Superior temporal gyrus (tissue), 1 donor: ENCODE measurements around the gene B3GNT2.
"Not testable (repeated sequence)": the region's sequence is repeated elsewhere in the genome, so short reads cannot be mapped to it uniquely, and the experiment has no call there.

Experiments used
- DNase-seq: peaks from one replicate; pipeline ENCODE4 v3.0.0-alpha.2; 2016; ENCODE audit errors: extremely low spot score

The B3GNT2 gene

DNA sequence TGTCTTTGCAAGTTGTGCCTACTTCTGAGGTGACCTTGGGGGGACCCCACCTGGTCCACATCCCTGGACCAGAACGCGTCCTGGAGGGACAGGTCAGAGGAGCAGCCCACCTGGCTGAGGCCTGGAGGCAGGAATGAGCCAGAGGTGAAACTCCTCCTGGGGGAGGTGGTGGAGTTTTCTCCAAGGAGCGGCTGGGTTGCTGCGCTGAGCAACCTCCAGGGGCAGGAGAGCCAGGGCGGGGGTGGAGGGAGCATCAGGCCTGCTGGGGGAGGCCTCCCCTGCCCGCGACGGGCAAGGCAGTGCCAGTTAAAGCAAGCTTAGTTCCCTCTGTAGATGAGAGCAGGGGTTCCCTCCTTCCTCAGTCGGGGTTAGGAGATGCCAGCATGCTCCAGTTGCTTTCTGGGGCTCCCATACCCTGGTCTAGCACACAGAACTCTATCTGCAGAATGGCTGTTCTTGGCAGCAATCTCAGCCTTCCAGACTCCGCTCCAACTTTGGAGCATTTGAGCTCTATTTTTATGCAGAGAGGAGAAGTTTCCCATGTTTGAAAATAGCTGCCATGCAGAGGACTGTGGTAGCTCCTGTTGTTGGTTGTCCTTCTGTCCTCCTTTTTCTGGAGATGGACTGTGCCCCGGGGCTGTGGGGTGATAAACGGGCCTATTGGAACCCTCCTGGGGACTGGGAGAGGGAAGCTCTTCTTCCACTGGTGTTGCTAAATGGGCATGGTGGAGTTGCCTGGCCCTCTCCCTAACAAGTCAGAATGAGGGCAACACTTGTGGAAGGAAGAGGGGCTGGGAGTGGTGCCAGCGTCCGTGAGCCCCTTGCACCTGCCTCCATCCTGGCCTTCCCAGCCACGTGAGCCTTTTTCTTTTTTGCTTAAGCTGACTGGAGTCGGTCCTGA, 39.1 kb downstream of the B3GNT2 start:
- DNase-seq: peak; percentile 59

DNA sequence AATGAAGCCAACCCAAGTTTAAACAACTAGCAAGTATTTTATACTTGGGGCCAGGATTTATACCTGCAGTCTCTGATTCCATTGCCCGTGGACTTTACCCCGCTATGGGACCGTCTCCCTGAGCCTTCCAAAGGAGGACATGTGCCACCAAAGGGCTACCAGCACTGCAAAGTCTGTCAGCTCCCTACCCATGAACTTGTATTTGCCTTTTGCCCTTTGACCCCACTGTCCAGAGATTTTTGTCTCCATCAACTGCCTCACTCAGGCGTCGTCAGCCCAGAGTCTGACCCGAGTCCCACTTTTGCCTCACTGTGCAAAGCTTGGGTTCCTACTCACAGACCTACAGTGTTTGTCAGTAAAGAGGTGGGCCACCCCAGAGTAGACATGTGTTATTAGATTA, 40.6 kb downstream of the B3GNT2 start:
- DNase-seq: no peak

DNA sequence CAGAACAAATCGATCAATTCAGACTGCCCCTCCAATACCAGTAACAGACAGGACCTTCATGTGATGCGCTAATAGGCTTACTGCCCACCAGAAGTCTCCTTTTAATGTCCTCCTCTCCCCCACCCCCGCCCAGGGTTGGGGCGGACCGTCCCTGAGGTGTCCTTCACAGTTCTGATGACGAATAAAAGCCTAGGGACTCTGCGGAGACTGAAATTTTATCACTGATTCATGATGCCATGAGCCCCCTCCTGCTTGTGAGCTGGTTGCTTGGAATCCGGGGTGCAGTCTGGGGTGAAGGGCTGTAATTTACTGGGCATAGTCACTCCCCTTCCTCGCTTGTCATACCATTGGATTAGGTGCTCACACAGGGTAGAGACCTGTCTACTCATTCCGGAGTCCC, 42.3 kb downstream of the B3GNT2 start:
- no peak for DNase-seq

DNA sequence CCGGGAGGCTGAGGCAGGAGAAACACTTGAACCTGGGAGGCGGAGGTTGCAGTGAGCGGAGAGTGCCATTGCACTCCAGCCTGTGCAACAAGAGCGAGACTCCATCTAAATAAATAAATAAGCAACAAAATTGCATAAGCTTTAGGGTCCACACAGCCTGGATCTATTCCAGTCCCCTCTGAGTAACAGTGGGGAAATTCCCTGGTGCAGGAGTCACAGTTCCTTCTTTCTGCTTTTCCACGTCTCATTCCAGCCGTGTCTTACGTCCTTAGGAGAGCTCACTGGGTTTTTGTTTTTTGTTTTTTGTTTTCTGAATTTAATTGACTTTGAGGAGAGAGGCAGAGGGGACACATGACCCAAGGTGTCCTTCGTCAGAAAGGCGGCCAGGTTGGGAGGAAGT, 44.6 kb downstream of the B3GNT2 start:
- no peak for DNase-seq

DNA sequence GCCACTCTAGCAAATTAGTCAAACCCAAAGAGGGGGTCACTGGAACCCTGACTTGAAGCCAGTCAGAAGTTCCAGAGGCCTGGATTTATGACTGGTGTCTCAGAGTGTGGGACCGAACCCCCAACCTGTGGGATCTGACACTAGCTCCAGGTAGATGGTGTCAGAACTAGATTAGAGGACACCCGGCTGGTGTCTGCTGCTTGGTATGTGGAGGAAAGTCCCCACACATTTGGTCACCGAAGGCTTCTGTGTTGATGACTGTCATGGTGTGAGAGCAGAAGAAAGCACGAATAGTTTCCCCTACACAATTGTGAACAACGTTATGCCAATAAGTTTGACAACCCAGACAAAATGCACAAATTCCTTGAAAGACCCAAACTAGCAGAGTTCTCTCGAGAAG, 48.1 kb downstream of the B3GNT2 start:
- DNase-seq: no peak

DNA sequence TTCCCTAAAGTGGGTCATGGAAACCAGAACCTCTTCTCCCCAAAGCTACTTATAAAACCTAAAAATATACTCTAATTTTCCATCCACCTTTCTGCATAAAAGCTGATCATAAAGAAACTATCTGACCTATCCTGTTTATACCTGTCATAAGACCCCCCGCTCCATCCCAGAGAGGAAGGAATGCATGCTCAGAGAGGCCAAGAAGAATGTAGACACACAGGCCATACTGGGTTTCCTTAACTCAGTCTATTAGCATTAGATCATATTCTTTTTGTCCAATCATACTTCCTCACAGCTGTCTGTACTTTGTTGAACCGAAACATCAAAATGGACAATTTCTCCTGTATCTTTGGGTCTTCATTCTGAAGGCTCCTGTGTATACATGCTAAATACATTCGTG, 52.3 kb downstream of the B3GNT2 start:
- no peak for DNase-seq

DNA sequence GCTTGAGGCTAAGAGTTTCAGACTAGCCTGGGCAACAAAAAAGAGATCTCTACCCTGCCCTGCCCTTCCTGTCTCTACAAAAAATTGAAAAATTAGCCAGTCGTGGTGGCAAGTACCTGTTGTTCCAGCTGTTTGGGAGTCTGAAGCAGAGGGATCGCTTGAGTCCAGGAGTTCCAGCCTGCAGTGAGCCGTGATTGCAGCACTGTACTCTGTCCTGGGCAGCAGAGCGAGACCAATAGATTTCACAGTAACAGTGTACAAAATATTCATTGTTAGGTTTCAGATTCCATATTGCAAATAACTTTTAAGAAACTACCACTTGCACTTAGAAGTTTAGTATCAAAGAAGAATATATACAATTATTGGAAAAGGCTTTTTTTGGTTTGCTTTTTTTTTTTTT, 54.3 kb downstream of the B3GNT2 start:
- DNase-seq: no peak

DNA sequence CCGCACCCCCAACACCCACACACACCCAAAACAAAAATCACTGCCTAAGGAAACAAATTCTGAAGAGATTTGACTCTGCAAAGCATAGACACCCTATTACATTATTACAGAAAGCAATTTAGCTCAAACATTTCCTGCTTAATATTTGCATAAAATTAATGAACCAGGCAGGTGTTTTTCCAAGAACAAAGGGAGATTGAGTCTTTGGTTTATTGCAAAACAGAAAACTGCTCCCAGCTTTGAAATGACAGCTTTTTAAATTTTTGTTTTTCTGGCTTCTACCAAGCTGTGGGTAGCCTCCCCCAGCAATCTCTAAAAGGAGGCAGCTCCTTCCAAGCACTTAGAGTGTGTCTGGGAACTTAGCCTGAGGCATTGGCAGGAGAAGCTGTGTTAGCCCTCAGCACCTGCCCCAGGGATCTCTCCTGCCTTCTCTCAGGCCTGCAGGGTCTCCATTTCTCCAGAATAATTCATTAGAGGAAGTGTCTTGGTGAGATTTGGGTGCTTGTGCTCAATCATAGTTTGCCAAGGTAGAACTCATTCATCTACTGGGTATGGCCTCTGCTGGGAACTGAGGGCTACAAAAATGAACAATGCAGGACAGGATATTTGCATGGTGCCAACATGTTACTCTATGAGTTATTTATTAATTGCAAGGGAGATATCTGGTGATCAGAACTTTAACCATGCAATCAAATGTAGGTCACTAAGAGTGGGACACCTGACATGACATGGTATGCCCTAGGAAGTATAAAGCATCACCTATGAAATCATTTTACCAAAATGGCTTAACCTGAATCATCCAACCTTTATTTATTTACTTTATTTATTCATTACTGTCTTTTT, 58.7 kb downstream of the B3GNT2 start:
- no peak for DNase-seq

DNA sequence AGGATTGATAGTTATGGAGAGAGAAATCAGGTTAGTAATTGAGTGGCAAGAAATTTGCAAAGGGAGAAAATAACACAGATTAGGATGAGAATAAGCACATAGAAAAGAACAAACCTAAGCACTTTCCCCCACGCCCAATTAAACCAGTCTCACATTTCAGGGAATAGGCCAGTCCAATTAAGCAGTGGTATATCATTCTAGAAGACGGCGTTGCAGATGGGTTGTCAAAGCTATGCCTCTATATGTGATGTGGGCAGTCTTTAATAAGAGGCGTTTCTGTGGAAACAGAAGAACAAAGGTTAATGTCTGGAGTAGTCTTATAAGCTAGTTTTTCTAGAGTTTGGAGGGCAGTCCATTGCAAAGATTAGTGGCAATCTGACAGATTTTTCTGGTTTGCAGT, 61.6 kb downstream of the B3GNT2 start:
- no peak for DNase-seq

DNA sequence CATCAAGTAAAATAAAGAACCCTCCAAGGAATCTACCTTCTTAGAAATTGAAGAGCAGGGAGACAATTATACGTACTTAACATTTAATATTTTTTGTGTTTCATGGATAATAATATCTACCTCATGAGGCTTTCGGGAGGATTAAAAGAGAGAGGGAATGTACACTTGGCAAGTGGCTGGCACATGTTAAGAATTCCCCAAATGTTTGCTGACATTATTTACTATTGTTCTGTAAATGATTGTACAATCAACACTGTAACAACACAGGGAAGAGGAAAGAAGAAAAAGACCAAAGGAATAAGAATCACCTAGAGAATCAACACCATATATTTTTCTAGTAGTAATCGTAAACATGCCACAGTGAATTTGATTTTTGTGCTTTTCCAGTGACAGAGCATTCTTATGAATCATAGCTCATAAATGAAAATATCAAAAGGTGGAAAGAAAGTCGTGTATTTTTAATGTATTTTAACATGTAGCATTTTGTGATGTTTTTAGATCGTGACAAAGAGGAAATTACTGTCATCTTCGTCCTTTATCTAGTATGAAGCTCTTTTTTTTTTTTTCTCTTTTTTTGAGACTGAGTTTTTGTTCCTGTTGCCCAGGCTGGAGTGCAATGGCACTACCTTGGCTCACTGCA, 67.3 kb downstream of the B3GNT2 start:
- no peak for DNase-seq

DNA sequence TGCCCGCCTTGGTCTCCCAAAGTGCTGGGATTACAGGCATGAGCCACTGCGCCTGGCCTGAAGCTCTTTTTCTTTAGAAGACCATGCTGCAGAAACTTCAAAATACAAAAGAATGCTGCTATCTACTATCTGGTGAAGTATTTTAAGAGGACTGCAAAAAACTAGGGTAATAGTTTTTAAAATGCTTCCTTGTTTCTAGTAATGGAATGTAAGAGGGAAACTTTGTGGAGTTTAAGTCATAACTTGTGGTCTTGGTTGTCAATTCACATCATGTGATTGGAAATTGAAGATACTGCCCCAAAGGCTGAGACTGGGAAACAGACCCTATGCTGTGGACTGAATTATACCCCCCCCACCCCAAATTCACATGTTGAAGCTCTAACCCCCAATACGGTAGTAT, 68.3 kb downstream of the B3GNT2 start:
- DNase-seq: no peak

DNA sequence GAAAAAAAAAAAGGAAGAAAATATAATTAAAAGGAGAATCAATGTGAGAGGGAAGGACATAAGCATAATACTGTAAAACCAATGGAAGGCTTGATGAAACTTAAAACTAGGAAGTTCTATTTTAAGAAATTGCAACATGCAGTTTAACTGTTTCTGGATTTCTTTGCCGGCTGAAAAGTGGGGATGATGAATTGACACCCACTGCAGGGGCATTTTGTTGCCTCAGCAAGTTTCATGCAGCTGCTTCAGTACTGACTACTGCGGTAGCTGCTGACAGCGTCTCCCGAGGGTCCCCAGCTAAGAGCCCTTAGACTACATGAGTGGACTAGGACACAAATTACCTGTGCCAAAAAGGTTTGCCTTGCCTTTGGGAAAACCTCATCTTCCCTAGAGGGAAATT, 69.2 kb downstream of the B3GNT2 start:
- no peak for DNase-seq

DNA sequence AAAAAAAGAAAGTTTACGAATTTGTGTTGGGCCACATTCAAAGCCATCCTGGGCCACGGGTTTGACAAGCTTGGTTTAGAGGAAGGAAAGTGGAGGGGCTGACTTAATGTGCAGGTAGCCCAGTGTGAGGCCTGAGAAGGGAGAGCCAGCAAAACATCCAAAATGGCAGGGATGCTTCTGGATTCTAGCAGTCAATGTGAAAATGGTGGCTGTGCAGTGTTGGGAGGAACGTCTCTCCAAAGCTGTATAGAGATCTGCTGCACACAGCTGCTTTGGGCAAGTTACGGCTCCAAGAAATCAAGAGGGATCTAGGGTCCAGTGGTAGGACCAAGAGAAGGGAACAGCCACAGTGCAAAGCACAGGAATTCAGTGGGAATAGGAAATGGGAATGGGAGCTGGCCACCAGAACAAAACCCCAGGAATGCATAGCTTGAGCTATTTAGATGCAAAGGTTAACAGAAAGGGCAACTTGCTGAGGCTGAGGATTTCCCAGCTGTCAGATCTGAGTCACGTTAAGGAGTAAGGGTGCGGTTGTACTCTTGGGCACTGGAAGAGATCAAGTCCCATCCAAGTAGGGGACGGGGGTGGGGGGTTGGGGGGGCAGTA, 70.6 kb downstream of the B3GNT2 start:
- DNase-seq: no peak

DNA sequence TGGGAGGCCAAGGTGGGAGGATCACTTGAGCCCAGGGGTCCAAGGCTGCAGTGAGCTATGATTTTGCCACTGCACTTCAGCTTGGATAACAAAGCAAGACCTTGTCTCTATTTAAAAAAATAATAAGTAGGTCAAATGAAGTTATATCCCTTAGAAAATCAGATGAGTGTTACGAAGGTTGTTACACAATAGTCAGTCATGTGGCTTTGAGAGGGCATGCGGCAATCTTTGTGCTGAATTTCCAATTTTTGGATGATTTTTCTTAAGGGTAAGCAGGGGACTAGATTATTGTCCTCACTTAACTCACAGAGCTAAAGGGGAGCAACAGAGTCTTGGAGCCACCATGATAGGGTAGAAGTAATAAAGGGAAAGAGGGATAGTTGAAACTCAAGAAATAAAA, 71.8 kb downstream of the B3GNT2 start:
- DNase-seq: no peak

DNA sequence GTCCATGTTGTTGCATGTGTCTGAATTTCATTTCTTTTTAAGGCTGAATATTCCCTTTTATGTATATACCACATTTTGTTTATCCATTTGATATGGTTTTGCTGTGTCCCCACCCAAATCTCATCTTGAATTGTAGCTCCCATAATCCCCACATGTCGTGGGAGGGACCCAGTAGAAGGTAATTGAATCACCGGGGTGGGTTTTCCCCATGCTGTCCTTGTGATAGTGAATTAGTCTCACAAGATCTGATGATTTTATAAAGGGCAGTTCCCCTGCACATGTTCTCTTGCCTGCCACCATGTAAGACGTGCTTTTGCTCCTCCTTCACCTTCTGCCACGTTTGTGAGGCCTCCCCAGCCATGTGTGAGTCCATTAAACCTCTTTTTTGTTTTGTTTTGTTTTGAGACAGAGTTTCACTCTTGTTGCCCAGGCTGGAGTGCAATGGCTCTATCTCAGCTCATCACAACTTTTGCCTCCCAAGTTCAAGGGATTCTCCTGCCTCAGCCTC, 72.8 kb downstream of the B3GNT2 start:
- not testable (repeated sequence) for DNase-seq

DNA sequence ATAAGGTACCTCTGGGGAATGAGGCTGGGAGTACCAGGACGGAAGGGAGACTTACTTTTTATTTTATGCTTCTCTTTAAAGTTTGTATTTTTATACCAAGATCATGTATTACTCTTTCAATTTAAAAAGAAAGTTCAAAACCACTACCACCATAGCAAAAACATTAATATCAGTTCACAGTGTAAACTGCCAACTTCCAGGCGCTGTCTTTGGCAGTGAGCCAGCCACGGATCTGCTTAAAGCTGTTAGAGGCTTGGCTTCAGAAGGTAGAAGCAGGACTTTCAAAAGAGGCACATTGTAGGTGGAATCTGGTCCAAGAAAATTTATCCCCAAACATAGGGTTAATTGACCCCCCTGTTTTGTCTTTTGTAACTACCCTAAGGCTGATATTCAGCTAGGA, 74.8 kb downstream of the B3GNT2 start:
- DNase-seq: no peak
